GM15510 (cell line): ENCODE measurements around the gene SURF6.
A peak's percentile ranks its signal among the peaks of the same experiment; 100 is the strongest.

Experiments used
- POLR2A ChIP-seq: IDR thresholded peaks from 3 replicates; pipeline ENCODE4 v1.6.1; 2011; ENCODE audit warnings: borderline replicate concordance; ENCODE audit not compliant: insufficient read length; ENCODE audit errors: extremely low read depth

SURF6 gene

GRCh38 chr9:133353548-133353947 is 17.6 kb upstream of the SURF6 start:
- no peak for TF ChIP-seq POLR2A

- TF ChIP-seq POLR2A: peak; percentile 15
These were observed 16.8 kb upstream of the SURF6 start for GRCh38 chr9:133352635-133353340.

GRCh38 chr9:133351908-133352634 is 16.1 kb upstream of the SURF6 start:
- TF ChIP-seq POLR2A: no peak

GRCh38 chr9:133351526-133351907 is 15.5 kb upstream of the SURF6 start:
- no peak for TF ChIP-seq POLR2A

GRCh38 chr9:133349965-133350616 is 14.1 kb upstream of the SURF6 start:
- no peak for TF ChIP-seq POLR2A

- TF ChIP-seq POLR2A: peak; percentile 9
These were observed 13.0 kb upstream of the SURF6 start for GRCh38 chr9:133348718-133349573.

- peak; percentile 99 for TF ChIP-seq POLR2A
These were observed 12.2 kb upstream of the SURF6 start, which contains the start of the genes MED22 and RPL7A for GRCh38 chr9:133347985-133348717. Gene MED22, minus strand, starts transcription at chr9:133348131. Its CDS starts 1,469 bp downstream, at chr9:133346662. Gene RPL7A, plus strand, starts transcription at chr9:133348218. Its CDS starts 26 bp downstream, at chr9:133348244.

GRCh38 chr9:133347515-133347984 is 11.6 kb upstream of the SURF6 start:
- no peak for TF ChIP-seq POLR2A

GRCh38 chr9:133346021-133346785 is 10.2 kb upstream of the SURF6 start:
- TF ChIP-seq POLR2A: no peak

GRCh38 chr9:133345596-133345995 is 9.6 kb upstream of the SURF6 start:
- TF ChIP-seq POLR2A: no peak

GRCh38 chr9:133344979-133345378 is 9.0 kb upstream of the SURF6 start:
- no peak for TF ChIP-seq POLR2A

GRCh38 chr9:133344071-133344470 is 8.1 kb upstream of the SURF6 start:
- no peak for TF ChIP-seq POLR2A

GRCh38 chr9:133342570-133342969 is 6.6 kb upstream of the SURF6 start:
- TF ChIP-seq POLR2A: no peak
